Stimulated activated naive CD4-positive, alpha-beta T cell treated with Interleukin-2 at 50 U/mL for 16 hours (primary cell): ENCODE data around the gene GIPR.

Experiments used
- DNase-seq: peaks from one replicate; lab custom pipeline; 2025; lab: John Stamatoyannopoulos, UW

Gene GIPR

DNA sequence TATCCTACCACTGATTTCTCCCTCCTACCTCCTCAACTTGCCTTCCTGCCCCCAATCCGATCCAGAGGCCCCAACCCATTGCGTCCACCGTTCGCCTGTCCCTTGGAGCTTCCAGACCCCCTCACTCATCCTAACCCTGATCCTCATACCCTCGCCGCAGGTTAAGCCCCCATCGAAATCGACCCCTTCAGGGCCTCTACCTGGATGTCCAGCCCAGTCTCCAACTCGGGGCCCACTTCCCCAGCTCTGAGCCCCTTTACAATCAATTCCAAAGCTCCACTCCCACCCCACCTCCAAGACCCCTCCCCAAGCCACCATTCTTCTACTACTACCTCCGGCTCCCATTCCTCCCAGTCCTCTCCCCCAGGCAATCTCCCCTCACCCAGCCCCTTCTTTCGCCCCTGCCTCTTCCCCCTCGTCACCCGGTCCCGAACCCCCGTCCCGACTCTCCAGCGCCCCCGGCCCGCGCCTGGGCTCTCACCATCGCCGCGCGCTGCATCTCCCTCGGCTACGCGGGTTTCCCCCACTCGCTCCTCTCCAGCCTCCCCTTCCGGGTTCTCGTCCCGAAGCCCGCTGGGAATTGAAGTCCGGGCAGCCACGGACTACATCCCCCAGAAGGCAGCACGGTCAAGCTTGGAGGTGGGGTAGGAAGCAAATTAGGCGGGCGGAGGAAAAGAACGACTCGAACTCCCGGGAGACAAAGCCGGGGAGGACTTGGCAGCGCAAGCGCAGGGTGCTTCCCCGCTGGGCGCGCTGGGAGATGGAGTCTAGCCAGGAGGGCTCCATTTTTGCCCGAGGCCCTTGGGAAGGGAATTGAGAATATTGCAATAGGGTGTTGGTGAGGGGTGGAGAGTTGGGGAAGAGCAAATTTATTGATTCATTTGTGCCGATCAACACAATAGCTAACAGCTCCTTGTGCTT, 62.6 kb downstream of the GIPR start, which contains the start of gene FBXO46:
Gene FBXO46 (minus strand): TSS at position 529 of the 921 bp plus-strand sequence. CDS start 17,401 bp downstream, outside the sequence.
- DNase-seq, result peak; percentile 95
